Measurements from ENCODE around the gene FAM110C.

DNA sequence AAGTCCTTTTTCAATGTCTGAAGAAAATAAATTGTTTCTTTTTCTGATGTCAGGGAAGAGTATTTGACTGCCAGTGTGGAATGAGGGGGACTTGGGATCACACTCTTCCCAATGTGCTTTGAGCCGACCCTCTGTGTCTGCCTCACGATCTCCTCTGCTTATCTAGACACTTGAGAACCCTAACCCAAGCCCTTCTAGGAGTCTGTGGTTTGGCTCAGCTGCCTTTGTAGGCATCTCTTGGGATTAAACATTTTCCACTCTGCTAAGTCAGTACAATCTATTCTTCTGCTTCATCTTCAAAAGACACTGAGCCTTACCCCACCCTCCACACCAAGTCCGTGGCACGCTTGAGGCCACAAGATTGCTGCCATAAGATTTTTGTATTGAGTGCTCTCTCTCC lies 19.4 kb downstream of the FAM110C start:
- TF ChIP-seq, protein P1, sequence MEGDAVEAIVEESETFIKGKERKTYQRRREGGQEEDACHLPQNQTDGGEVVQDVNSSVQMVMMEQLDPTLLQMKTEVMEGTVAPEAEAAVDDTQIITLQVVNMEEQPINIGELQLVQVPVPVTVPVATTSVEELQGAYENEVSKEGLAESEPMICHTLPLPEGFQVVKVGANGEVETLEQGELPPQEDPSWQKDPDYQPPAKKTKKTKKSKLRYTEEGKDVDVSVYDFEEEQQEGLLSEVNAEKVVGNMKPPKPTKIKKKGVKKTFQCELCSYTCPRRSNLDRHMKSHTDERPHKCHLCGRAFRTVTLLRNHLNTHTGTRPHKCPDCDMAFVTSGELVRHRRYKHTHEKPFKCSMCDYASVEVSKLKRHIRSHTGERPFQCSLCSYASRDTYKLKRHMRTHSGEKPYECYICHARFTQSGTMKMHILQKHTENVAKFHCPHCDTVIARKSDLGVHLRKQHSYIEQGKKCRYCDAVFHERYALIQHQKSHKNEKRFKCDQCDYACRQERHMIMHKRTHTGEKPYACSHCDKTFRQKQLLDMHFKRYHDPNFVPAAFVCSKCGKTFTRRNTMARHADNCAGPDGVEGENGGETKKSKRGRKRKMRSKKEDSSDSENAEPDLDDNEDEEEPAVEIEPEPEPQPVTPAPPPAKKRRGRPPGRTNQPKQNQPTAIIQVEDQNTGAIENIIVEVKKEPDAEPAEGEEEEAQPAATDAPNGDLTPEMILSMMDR (IDR thresholded peaks at IDR 0.05) = no peak
- TF ChIP-seq ZFX (IDR thresholded peaks at IDR 0.05; ENCODE audit: borderline replicate concordance) = no peak
